Effector memory CD4-positive, alpha-beta T cell (primary cell): Measurements from ENCODE around the gene DEF6.

Experiments used
- DNase-seq, 3 donors: peaks; one replicate each; pipeline ENCODE4 v3.0.0-alpha.2; 2020
- H3K27ac ChIP-seq: 2 replicates; pipeline ENCODE4 v1.7.0; 2013; ENCODE audit warnings: mild to moderate bottlenecking, low read length, moderate library complexity; ENCODE audit not compliant: insufficient read depth, poor library complexity, severe bottlenecking
- H3K27me3 ChIP-seq: replicated peaks from 2 replicates; pipeline ENCODE4 v1.7.0; 2013; ENCODE audit warnings: mild to moderate bottlenecking, low read length; ENCODE audit not compliant: insufficient read depth, control insufficient read depth, poor library complexity, severe bottlenecking
- H3K36me3 ChIP-seq: 2 replicates; pipeline ENCODE4 v1.7.0; 2013; ENCODE audit warnings: mild to moderate bottlenecking, low read length, moderate library complexity; ENCODE audit not compliant: control insufficient read depth, insufficient read depth
- H3K4me1 ChIP-seq: 2 replicates; pipeline ENCODE4 v1.7.0; 2013; ENCODE audit warnings: low read length, mild to moderate bottlenecking; ENCODE audit not compliant: control insufficient read depth, insufficient read depth, poor library complexity, severe bottlenecking
- H3K4me3 ChIP-seq: 2 replicates; pipeline ENCODE4 v1.7.0; 2013; ENCODE audit warnings: low read length, low read depth, mild to moderate bottlenecking; ENCODE audit not compliant: insufficient read depth, poor library complexity, severe bottlenecking
- H3K9me3 ChIP-seq: 2 replicates; pipeline ENCODE4 v1.7.0; 2013; ENCODE audit warnings: mild to moderate bottlenecking, low read length, moderate library complexity; ENCODE audit not compliant: control insufficient read depth
- total RNA-seq, 3 donors: gene quantifications; one replicate each; lab custom pipeline; 2026; lab: John Stamatoyannopoulos, UW

DEF6 gene
- total RNA-seq, result 236 to 269 (median 244) reads per million in 3 donors

GRCh38 chr6:35297601-35298481, at the start of gene DEF6:
TSS of gene DEF6 (plus strand) at chr6:35297818. CDS start at chr6:35297857, 39 bp downstream.
- peak; percentile 80 to 83 (median 81) for DNase-seq
- Histone ChIP-seq H3K36me3 (peaks cover 24% of the 10 kb centered on the region), H3K4me3 (peak within 1 kb of the TSS; percentile 91), H3K27ac (peak within 1 kb of the TSS; percentile 94), H3K27me3 (no peaks in the 10 kb centered on the region), H3K9me3 (no peaks in the 10 kb centered on the region), H3K4me1 (peaks cover 45% of the 10 kb centered on the region)

- no peaks in the 10 kb centered on the region for H3K9me3 ChIP-seq
- no peaks in the 10 kb centered on the region for H3K27me3 ChIP-seq
- no peak overlapping the region for H3K4me3 ChIP-seq
- DNase-seq, result no peak
- H3K27ac ChIP-seq, result no peak overlapping the region
- no peaks in the 10 kb centered on the region for H3K36me3 ChIP-seq
- H3K4me1 ChIP-seq, result no peaks in the 10 kb centered on the region
Measured at GRCh38 chr6:35248300-35248699, 49.3 kb upstream of the DEF6 start.

- no peaks in the 10 kb centered on the region for H3K27me3 ChIP-seq
- H3K27ac ChIP-seq, result no peak overlapping the region
- H3K4me3 ChIP-seq, result no peak overlapping the region
- H3K9me3 ChIP-seq, result no peaks in the 10 kb centered on the region
- no peaks in the 10 kb centered on the region for H3K36me3 ChIP-seq
- no peak for DNase-seq
- no peaks in the 10 kb centered on the region for H3K4me1 ChIP-seq
Measured at GRCh38 chr6:35248965-35249364, 48.7 kb upstream of the DEF6 start.

- no peak overlapping the region for H3K27ac ChIP-seq
- H3K4me1 ChIP-seq, result no peaks in the 10 kb centered on the region
- H3K36me3 ChIP-seq, result no peaks in the 10 kb centered on the region
- no peaks in the 10 kb centered on the region for H3K9me3 ChIP-seq
- DNase-seq, result no peak
- H3K4me3 ChIP-seq, result no peak overlapping the region
- no peaks in the 10 kb centered on the region for H3K27me3 ChIP-seq
Measured at GRCh38 chr6:35251949-35252348, 45.7 kb upstream of the DEF6 start.

- H3K36me3 ChIP-seq, result no peaks in the 10 kb centered on the region
- no peak for DNase-seq
- H3K4me1 ChIP-seq, result peaks cover 3% of the 10 kb centered on the region
- no peaks in the 10 kb centered on the region for H3K9me3 ChIP-seq
- H3K27me3 ChIP-seq, result no peaks in the 10 kb centered on the region
- no peak overlapping the region for H3K4me3 ChIP-seq
- no peak overlapping the region for H3K27ac ChIP-seq
Measured at GRCh38 chr6:35253249-35253648, 44.4 kb upstream of the DEF6 start.

GRCh38 chr6:35258336-35258735, 39.3 kb upstream of the DEF6 start:
- H3K9me3 ChIP-seq, result no peaks in the 10 kb centered on the region
- H3K36me3 ChIP-seq, result no peaks in the 10 kb centered on the region
- DNase-seq, result no peak
- no peaks in the 10 kb centered on the region for H3K27me3 ChIP-seq
- peaks cover 17% of the 10 kb centered on the region for H3K4me1 ChIP-seq
- peak overlapping the region; percentile 91 for H3K27ac ChIP-seq
- peak overlapping the region; percentile 67 for H3K4me3 ChIP-seq

- H3K9me3 ChIP-seq, result no peaks in the 10 kb centered on the region
- peaks cover 17% of the 10 kb centered on the region for H3K4me1 ChIP-seq
- no peaks in the 10 kb centered on the region for H3K36me3 ChIP-seq
- peak overlapping the region; percentile 67 for H3K4me3 ChIP-seq
- no peaks in the 10 kb centered on the region for H3K27me3 ChIP-seq
- DNase-seq, result no peak
- H3K27ac ChIP-seq, result peak overlapping the region; percentile 91
Measured at GRCh38 chr6:35258858-35259193, 38.8 kb upstream of the DEF6 start.

GRCh38 chr6:35259194-35259947, 38.2 kb upstream of the DEF6 start, which contains the start of gene ZNF76:
TSS of gene ZNF76 (plus strand) at chr6:35259735. CDS start at chr6:35281152, 21,417 bp downstream.
- H3K4me3 ChIP-seq, result peak within 1 kb of the TSS; percentile 67
- H3K27ac ChIP-seq, result peak within 1 kb of the TSS; percentile 91
- no peaks in the 10 kb centered on the region for H3K9me3 ChIP-seq
- no peaks in the 10 kb centered on the region for H3K27me3 ChIP-seq
- peaks cover 17% of the 10 kb centered on the region for H3K4me1 ChIP-seq
- DNase-seq, result peak; percentile 89 to 92 (median 90)
- H3K36me3 ChIP-seq, result no peaks in the 10 kb centered on the region

GRCh38 chr6:35259948-35260590, 37.5 kb upstream of the DEF6 start:
- Histone ChIP-seq H3K27ac (peak overlapping the region; percentile 91), H3K27me3 (no peaks in the 10 kb centered on the region), H3K4me1 (peaks cover 17% of the 10 kb centered on the region), H3K4me3 (peak overlapping the region; percentile 67), H3K9me3 (no peaks in the 10 kb centered on the region), H3K36me3 (no peaks in the 10 kb centered on the region)
- DNase-seq, result peak; percentile 78 to 86 (median 82)
